ENCODE data around the gene MYL6.
"Not testable (repeated sequence)": the region's sequence is repeated elsewhere in the genome, so short reads cannot be mapped to it uniquely, and the experiment has no call there.

MYL6 gene

GRCh38 chr12:56158029-56158925, at the start of gene MYL6:
Gene MYL6 (plus strand): TSS chr12:56158359. CDS start chr12:56158402, 43 bp downstream.
- in situ Hi-C loops (cut with MboI; ENCODE audit: low sequenced_read_pairs): no loop called here

DNA sequence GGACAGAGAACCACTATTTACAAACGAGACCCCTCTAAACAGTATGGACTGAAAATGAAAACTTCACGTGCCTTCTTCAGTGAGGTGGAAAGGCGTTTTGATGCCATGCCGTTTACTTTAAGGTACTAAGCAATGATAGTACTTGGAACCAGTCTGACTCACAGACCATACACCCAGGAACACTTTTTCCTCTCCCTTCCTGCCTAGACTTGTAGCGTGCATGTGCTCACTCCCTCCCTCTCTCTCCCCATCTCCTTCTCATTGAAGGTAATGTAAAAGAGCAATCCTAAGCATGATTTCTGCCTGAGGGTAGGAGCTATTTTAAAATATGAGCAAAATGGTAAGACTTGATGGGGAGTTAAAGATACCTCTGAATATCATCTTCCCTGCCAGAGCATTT, 47.6 kb upstream of the MYL6 start:
- in situ Hi-C loops (cut with MboI; ENCODE audit: low sequenced_read_pairs): no loop called here

DNA sequence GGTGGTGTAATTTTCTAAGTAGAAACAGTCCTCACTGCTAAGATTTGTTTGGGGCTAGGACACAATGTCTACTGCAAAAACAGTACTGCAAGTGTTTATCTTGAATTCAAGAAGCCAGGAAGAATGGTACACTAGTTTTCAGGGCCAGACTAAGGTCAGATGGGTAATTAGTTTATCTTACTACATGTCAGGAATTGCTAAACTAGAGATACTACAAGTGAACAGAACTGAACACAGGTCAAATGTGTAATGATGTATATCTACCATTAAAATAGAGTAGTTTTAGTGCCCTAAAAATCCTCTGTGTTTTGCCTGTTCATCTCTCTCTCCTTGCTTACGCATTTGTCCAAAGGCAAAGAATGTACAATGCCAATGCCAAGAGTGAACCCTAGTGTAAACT, 44.1 kb upstream of the MYL6 start:
- in situ Hi-C loops (cut with MboI; ENCODE audit: low sequenced_read_pairs): no loop called here

- in situ Hi-C loops (cut with MboI; ENCODE audit: low sequenced_read_pairs): no loop called here
These were observed 42.8 kb upstream of the MYL6 start for GRCh38 chr12:56115329-56115728.

DNA sequence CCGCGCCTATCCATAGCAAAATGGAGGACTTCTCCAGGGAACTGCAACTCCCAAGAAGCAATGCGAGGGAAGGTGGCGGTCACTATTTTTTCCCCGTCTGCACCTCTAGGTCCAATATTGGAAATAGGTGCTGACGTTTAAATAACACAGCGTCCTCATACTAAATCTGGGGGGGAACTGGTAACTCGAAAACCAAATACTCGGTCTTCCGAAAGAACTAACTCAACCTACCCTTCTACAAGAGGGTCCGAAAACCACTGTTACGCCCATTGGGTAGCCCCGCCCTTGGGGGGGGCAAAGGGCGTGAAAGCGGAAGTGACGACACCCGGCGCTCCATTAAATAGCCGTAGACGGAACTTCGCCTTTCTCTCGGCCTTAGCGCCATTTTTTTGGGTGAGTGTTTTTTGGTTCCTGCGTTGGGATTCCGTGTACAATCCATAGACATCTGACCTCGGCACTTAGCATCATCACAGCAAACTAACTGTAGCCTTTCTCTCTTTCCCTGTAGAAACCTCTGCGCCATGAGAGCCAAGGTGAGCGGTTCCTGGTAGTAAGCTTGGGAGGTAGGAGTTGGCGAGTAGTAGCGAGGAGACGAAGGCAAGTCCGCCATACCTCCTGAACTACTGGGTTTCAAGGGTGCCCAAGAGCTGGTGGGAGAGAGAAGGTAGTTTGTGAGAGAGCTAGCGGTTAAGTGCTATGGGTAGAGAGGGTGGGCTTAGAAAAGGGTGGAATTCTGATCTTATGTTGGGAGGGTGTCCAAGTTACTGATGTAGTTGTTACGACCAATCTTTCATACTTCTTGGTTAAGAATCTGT, 41.7 kb upstream of the MYL6 start, which contains the start of gene RPL41:
Gene RPL41 (plus strand): TSS at position 367 of the 815 bp plus-strand sequence.
- in situ Hi-C loops (cut with MboI; ENCODE audit: low sequenced_read_pairs): no loop called here

- in situ Hi-C loops (cut with MboI; ENCODE audit: low sequenced_read_pairs): not testable (repeated sequence)
These were observed 41.0 kb upstream of the MYL6 start for GRCh38 chr12:56117082-56117706.

- in situ Hi-C loops (cut with MboI; ENCODE audit: low sequenced_read_pairs): no loop called here
These were observed 40.1 kb upstream of the MYL6 start, which contains the start of gene ZC3H10 for GRCh38 chr12:56117778-56118687. Gene ZC3H10 (plus strand): TSS chr12:56118266. CDS start chr12:56120563, 2,297 bp downstream.

- in situ Hi-C loops (cut with MboI; ENCODE audit: low sequenced_read_pairs): no loop called here
These were observed 39.3 kb upstream of the MYL6 start for GRCh38 chr12:56118688-56119357.

DNA sequence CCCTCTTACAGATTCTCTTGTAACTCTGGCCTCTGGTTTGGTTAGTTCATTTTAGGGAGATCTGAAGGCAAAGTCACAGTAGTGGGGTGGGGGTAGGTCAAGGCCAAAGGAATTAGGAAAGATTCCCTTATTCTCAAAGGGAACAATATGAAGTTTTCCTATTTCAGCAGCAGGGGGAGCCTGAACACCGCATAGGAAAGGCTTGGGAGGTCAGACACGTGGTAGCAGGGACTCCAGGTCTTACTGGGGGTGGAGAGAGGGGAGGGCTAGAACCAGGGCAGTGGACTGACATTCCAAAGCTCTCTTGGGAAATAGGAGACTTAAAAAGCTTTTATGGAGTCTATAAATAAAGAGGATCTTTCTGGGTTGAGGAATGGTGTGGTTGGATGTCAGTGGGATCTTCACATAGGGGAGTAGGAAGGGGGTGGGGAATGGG, 38.8 kb upstream of the MYL6 start:
- in situ Hi-C loops (cut with MboI; ENCODE audit: low sequenced_read_pairs): no loop called here

DNA sequence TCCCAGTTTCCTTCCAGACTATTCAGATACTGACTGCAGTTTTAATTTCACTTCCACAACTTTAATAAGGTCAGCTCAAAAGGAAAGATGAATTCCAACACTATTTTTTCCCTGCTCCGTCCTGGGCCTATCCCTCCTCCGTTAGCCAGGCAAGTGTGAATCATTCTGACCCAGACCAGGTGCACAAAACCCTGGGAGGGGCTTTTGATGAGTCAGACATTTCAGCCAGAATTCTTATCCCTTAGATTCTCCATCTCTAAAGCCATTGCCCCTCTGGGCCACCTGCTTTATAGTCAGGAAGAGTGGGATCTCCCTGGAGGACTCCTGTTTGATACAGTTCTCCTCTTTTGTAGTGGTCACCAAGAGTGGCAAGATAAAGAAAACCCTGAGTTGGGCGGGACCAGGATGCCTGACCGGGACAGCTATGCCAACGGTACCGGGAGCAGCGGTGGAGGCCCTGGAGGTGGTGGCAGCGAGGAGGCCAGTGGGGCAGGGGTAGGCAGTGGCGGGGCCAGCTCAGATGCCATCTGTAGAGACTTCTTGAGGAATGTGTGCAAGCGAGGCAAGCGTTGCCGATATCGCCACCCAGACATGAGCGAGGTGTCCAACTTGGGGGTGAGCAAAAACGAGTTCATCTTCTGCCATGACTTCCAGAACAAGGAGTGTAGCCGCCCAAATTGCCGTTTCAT, 37.9 kb upstream of the MYL6 start:
- in situ Hi-C loops (cut with MboI; ENCODE audit: low sequenced_read_pairs): no loop called here

GRCh38 chr12:56121204-56121870, 36.8 kb upstream of the MYL6 start:
- in situ Hi-C loops (cut with MboI; ENCODE audit: low sequenced_read_pairs): no loop called here

DNA sequence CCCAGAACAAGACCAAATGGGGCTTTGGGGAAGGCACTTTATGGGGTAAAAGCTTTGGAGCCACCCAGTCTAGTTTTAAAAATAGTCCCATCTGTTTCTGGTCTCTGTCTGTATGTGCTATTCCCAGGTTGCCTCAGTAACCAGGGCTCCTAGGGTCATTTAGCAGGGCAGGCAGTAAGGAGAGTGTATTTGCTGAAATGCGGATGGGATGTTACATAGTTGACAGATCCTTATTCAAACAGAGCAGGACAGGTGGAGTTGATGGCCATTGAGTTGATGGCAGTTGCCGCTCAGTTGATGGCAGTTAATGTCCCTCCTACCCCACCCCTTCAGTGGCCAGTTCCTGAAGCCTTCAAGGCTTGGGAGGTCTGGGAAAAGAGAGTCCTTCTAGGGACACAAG, 35.5 kb upstream of the MYL6 start:
- in situ Hi-C loops (cut with MboI; ENCODE audit: low sequenced_read_pairs): no loop called here

GRCh38 chr12:56124133-56124532, 34.0 kb upstream of the MYL6 start:
- in situ Hi-C loops (cut with MboI; ENCODE audit: low sequenced_read_pairs): no loop called here

DNA sequence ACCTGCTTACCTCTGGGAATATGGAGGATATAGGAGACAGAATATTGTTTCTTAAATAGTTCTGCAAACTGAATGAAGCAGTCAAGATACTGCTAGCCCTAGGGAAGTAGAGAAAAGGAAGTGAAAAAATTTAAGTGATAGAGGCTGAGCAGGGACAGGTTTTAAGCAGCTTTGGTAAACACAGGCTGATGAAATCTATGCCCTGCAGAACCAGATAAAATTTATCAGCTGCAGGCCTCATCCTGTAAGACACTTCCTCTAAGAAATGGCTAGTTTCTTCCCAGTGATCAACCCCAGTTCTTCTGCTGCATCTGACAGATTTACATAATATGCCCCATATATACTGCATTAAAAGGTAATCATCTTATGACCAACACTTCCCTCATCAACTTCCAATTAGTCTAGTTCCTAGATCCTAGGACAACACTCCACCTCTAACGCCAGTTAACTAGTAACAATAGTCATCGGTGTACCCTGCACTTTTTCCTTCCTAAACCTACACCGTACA, 31.4 kb upstream of the MYL6 start:
- in situ Hi-C loops (cut with MboI; ENCODE audit: low sequenced_read_pairs): no loop called here

DNA sequence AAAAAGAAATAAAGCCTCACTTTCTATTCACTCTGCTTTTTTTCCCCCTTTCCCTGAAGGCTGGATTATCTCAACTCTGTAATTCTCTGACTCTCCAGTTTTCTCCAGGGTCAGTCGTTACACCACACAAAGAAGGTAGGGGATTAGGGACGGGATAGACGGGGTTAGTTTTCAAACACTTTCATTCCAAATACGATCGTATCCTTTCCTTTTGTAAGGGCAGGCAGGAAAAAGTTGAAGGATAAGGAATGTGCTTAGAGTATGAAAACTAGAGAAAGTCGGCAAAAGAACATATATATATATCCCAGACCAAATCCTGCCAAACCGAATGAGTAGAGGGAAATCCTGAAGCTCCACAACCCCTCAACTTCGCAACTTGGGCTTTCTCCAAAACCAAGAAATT, 30.7 kb upstream of the MYL6 start:
- in situ Hi-C loops (cut with MboI; ENCODE audit: low sequenced_read_pairs): no loop called here

DNA sequence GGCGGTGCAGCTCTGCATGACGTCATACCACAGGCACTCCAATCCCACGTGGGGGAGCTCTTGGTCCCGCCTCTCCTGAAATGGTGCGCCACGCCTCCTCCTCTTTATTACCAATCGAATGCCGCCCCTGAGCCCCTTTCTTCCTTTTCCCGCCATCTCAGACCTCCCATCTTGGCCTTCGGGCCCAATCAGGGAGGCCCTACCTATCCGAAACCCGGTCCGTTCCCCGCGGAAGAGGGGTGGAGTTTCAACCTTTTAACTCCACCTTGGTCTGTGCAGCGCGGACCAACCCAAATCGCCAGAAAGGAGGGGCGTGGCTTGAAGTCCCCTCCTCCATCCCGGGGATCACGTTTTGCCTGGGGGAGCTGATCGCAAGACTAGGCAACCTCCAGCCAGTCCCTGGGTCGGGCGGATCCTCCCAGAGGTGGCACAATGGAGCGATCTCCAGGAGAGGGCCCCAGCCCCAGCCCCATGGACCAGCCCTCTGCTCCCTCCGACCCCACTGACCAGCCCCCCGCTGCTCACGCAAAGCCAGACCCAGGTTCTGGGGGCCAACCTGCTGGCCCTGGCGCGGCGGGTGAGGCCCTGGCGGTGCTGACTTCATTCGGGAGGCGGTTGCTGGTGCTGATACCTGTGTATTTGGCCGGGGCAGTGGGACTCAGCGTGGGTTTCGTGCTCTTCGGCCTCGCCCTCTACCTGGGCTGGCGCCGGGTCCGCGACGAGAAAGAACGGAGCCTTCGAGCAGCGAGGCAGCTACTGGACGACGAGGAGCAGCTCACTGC, 30.1 kb upstream of the MYL6 start, which contains the start of gene ESYT1:
Gene ESYT1 (plus strand): TSS at position 380 of the 782 bp plus-strand sequence. CDS start 53 bp downstream, at position 433.
- in situ Hi-C loops (cut with MboI; ENCODE audit: low sequenced_read_pairs): no loop called here

DNA sequence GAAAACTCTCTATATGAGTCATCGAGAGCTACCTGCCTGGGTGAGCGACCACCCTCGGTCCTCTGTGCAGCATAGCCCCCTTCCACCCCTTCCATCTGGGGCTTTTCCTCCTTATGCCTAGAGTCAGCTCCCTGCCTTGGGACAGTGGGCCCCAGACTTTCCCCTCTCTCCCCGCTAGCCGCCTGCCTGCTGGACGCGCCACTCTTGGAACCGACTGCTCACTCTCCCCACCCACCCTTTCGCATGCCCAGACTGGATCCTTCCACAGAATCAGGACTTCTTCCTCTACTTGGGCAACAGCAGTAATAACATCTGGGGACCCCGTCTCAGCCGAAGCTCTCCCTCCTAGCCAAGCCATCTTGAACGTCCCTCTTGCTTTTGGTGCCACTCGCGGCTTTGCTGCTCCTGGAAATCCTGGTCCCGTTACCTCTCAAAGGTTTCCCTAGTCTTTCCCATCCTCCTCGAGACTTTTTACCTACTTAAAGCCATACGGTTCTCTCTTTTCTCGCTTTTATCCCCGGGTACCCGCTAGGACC, 29.4 kb upstream of the MYL6 start:
- in situ Hi-C loops (cut with MboI; ENCODE audit: low sequenced_read_pairs): no loop called here
